K562 (cell line): Measurements from ENCODE around the gene ANKH. TPM values are rescaled to one million over a fixed set of nuclear protein-coding genes. Genes with fewer than 3 reads are reported as not detected.
A peak's percentile ranks its signal among the peaks of the same experiment; 100 is the strongest.

Experiments used
- NFE2 ChIP-seq: IDR thresholded peaks from 2 replicates; pipeline ENCODE4 v1.6.1; 2014; ENCODE audit warnings: antibody characterized with exemption, low read depth
- RUNX1 ChIP-seq: sonication (generic); IDR thresholded peaks from 2 replicates; pipeline ENCODE4 v1.6.1; 2016; ENCODE audit warnings: antibody characterized with exemption, low read depth
- SRSF7 ChIP-seq: fragments of 200-400 bp; formaldehyde crosslinking; optimal IDR thresholded peaks from 2 replicates; pipeline ENCODE3; 2017; ENCODE audit warnings: mild to moderate bottlenecking, low read depth, low read length
- STAG1 ChIP-seq: sonication (generic); formaldehyde crosslinking; IDR thresholded peaks from 2 replicates; pipeline ENCODE4 v1.5.0; 2020; ENCODE audit warnings: missing genetic modification reagents, borderline replicate concordance
- WHSC1 ChIP-seq: IDR thresholded peaks from one replicate; pipeline ENCODE4 v1.6.1; 2012; ENCODE audit warnings: low read length, control low read depth, inconsistent platforms
- ZNF143 ChIP-seq: sonication (generic); formaldehyde crosslinking; IDR thresholded peaks from 2 replicates; pipeline ENCODE4 v1.9.0; 2022; ENCODE audit warnings: mild to moderate bottlenecking, missing genetic modification reagents
- ZNF318 ChIP-seq, 2 experiments: fragments of 450-650 bp; IDR thresholded peaks; 2 replicates each; pipeline ENCODE4 v1.6.1; 2016; ENCODE audit warnings: mild to moderate bottlenecking in 2 of 2, borderline replicate concordance in 1 of 2, low read depth in 1 of 2, moderate library complexity in 1 of 2
- ZNF583 ChIP-seq: fragments of 250-450 bp; sonication (Bioruptor Pico); IDR thresholded peaks from 2 replicates; pipeline ENCODE4 v1.4.0; 2020
- ZNF77 ChIP-seq: fragments of 250-450 bp; sonication (Bioruptor Pico); IDR thresholded peaks from 2 replicates; pipeline ENCODE4 v1.5.0; 2020
- polyA plus RNA-seq, 8 experiments: library from polyadenylated mRNA; depleted of rRNA in 4 of 8; stranded (reverse) in 5 of 8; unstranded in 3 of 8; fragments of >200 nt; fragmentation: Nextera tagmentation in 2 of 8; fragmentation: Illumina TruSeq in 1 of 8; extraction: Ambion mirVana in 2 of 8; extraction: Trizol in 1 of 8; gene quantifications; 2 replicates each; pipeline versions ENCODE4 v1.2.1 to v1.2.3, GENCODE V29; 2011 to 2014; ENCODE audit warnings: inconsistent platforms in 1 of 8, missing spikeins in 1 of 8
- total RNA-seq, 7 experiments: library from RNA; depleted of rRNA in 6 of 7; stranded (reverse); fragments of >200 nt in 6 of 7; fragmentation: Illumina TruSeq in 2 of 7; extraction: Trizol in 2 of 7; gene quantifications; 2 replicates each; pipeline versions ENCODE4 v1.2.1 to v1.2.3, GENCODE V29; 2011 to 2021; ENCODE audit warnings: low replicate concordance in 1 of 7
- TF ChIP-seq, protein P1 (sequence below): sonication (generic); formaldehyde crosslinking; IDR thresholded peaks from 2 replicates; pipeline ENCODE4 v1.8.0; 2022; ENCODE audit warnings: missing genetic modification reagents, mild to moderate bottlenecking, moderate library complexity, borderline replicate concordance
- TF ChIP-seq, protein P2 (sequence below), 3 experiments: fragments of 200-800 bp in 1 of 3; fragments of 250-450 bp in 1 of 3; fragments of 450-650 bp in 1 of 3; sonication (Bioruptor Pico) in 1 of 3; sonication (Bioruptor generic) in 1 of 3; formaldehyde crosslinking in 1 of 3; IDR thresholded peaks; 2 replicates each; pipeline versions ENCODE4 v1.6.1 to v1.8.0; 2016 to 2022; ENCODE audit warnings: mild to moderate bottlenecking in 2 of 3, missing genetic modification characterization in 2 of 3, missing compliant biosample characterization in 1 of 3, moderate library complexity in 1 of 3
- TF ChIP-seq, protein P3 (sequence below): fragments of 250-450 bp; sonication (Bioruptor Pico); IDR thresholded peaks from 2 replicates; pipeline ENCODE4 v1.4.0; 2020; ENCODE audit warnings: mild to moderate bottlenecking, moderate library complexity, borderline replicate concordance

Gene ANKH
- total and polyA plus RNA-seq, 9 of the 15 experiments (the other 6 are each of a cell fraction or from before 2014, with no cell fraction given): 0.79 to 12.2 (median 4.5) TPM

DNA sequence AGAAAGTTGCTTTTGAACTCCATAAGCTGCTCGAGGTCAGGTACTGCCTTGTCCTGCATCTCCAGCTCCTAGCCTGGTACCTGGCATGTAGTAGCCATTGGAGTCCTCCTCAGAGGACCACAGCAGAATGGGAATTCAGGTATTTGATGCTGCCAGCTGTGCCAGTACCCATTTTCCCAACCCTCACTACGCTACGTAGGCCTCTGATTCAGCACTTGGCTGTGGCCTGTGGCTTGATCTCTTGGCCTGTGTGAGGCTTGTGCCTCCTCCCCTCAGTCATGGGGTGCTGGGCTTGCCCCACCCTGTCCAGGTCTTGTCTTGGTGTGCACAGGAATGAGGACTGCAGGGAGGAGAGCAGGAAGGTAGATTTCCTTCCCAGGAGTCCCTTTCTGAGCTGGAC lies 195.3 kb downstream of the ANKH start (continued):
- TF ChIP-seq, protein P1, sequence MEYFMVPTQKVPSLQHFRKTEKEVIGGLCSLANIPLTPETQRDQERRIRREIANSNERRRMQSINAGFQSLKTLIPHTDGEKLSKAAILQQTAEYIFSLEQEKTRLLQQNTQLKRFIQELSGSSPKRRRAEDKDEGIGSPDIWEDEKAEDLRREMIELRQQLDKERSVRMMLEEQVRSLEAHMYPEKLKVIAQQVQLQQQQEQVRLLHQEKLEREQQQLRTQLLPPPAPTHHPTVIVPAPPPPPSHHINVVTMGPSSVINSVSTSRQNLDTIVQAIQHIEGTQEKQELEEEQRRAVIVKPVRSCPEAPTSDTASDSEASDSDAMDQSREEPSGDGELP (CRISPR knock-in tag): peak; percentile 54; the same call in 1 of the 2 replicates
- no peak for TF ChIP-seq WHSC1
- TF ChIP-seq ZNF77 (CRISPR knock-in tag): no peak
- TF ChIP-seq, protein P2, sequence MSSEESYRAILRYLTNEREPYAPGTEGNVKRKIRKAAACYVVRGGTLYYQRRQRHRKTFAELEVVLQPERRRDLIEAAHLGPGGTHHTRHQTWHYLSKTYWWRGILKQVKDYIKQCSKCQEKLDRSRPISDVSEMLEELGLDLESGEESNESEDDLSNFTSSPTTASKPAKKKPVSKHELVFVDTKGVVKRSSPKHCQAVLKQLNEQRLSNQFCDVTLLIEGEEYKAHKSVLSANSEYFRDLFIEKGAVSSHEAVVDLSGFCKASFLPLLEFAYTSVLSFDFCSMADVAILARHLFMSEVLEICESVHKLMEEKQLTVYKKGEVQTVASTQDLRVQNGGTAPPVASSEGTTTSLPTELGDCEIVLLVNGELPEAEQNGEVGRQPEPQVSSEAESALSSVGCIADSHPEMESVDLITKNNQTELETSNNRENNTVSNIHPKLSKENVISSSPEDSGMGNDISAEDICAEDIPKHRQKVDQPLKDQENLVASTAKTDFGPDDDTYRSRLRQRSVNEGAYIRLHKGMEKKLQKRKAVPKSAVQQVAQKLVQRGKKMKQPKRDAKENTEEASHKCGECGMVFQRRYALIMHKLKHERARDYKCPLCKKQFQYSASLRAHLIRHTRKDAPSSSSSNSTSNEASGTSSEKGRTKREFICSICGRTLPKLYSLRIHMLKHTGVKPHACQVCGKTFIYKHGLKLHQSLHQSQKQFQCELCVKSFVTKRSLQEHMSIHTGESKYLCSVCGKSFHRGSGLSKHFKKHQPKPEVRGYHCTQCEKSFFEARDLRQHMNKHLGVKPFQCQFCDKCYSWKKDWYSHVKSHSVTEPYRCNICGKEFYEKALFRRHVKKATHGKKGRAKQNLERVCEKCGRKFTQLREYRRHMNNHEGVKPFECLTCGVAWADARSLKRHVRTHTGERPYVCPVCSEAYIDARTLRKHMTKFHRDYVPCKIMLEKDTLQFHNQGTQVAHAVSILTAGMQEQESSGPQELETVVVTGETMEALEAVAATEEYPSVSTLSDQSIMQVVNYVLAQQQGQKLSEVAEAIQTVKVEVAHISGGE (CRISPR knock-in tag; IDR thresholded peaks at IDR 0.05): no peak
- peak; percentile 73 for TF ChIP-seq NFE2
- no peak; the same call in 1 of the 2 replicates for TF ChIP-seq ZNF583 (CRISPR knock-in tag)
- no peak for TF ChIP-seq ZNF318 (IDR thresholded peaks at IDR 0.05; ENCODE audit: borderline replicate concordance in 1 of 2, low read depth in 1 of 2)
- TF ChIP-seq, protein P3, sequence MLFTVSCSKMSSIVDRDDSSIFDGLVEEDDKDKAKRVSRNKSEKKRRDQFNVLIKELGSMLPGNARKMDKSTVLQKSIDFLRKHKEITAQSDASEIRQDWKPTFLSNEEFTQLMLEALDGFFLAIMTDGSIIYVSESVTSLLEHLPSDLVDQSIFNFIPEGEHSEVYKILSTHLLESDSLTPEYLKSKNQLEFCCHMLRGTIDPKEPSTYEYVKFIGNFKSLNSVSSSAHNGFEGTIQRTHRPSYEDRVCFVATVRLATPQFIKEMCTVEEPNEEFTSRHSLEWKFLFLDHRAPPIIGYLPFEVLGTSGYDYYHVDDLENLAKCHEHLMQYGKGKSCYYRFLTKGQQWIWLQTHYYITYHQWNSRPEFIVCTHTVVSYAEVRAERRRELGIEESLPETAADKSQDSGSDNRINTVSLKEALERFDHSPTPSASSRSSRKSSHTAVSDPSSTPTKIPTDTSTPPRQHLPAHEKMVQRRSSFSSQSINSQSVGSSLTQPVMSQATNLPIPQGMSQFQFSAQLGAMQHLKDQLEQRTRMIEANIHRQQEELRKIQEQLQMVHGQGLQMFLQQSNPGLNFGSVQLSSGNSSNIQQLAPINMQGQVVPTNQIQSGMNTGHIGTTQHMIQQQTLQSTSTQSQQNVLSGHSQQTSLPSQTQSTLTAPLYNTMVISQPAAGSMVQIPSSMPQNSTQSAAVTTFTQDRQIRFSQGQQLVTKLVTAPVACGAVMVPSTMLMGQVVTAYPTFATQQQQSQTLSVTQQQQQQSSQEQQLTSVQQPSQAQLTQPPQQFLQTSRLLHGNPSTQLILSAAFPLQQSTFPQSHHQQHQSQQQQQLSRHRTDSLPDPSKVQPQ (CRISPR knock-in tag): no peak
- TF ChIP-seq RUNX1: no peak
- no peak for TF ChIP-seq STAG1 (CRISPR knock-in tag)
- no peak for TF ChIP-seq SRSF7
- TF ChIP-seq ZNF143 (CRISPR knock-in tag): no peak
